GM19099 (cell line): ENCODE data around the gene GRIK2.

ENCODE experiments used
- POLR2A ChIP-seq: IDR thresholded peaks from 3 replicates; pipeline ENCODE4 v1.6.1; 2011; ENCODE audit warnings: low read depth; ENCODE audit not compliant: insufficient read length; ENCODE audit errors: extremely low read depth

The GRIK2 gene

DNA sequence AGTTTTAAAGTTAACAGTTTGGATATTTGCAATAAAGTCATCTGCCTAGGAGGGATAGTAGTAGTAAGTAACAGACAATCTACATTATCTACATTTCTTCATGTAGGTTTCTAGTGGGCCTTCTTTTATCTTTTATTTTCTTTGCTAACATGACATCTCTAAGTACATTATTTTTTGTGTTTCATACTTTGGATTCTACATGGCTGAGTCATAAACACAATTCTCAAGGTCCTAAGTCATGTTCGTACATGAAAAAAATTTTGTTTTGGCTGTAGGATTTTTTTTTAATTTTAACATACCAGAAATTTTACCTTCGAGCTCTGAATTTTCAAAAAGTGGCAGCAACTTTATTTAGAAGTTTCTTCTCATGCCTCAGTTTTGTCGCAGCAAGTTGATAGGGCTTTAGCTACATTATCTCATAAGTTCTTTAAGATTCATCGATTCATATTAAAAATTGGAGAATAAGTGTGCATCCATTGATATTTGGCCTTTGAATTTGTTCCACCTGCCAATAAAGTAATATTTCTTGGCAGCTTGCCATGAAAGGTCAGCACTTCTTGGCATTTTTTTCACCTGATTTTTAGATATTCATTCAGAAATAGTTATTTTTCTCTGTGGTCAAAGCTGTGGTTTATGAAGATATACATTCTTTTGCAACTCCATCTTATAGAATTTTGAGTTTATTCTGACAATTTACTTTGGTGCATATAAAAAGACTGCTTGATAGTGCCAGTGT lies 146.2 kb downstream of the GRIK2 start:
- TF ChIP-seq POLR2A: no peak

- TF ChIP-seq POLR2A: no peak
Observed at GRCh38 chr6:101541894-101542293, 148.4 kb downstream of the GRIK2 start.

DNA sequence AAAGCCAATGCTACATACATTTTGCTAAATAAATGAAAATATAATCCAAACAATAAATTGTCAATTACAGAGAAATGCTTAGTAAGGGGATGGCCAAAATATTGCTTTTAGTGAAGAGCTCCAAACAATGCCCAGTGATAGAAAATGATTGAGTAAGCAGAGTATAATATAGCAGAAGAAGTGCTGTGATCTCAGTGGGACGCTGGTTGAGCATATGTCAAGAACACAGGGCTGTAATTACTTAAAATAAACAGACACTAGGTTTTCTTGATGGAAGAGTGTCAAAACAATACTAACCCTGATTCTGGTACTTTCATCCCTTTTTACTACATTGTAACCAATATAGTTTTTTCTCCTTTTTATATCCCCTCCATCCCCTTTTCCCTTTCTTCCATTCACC lies 150.3 kb downstream of the GRIK2 start:
- TF ChIP-seq POLR2A: no peak

GRCh38 chr6:101544286-101544685 lies 150.8 kb downstream of the GRIK2 start:
- no peak for TF ChIP-seq POLR2A

DNA sequence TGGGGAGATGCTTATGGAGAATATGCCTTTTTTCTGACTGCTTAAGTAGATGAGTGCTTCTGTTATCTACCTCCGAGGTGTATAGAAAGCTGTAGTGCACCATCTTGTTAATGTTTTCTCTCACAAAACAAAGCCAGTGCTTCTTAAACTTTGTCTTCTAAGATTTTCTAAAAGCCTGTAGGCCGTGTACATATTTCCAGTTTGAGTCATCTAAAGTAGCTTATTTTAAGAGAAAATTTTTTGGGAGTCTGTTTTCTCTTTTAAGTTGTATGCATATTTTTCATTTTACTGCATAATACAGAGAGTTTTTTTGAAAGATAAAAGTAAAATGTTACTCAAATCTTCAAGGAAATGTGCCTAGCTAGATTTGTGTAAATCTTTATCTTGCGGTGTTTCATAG lies 151.7 kb downstream of the GRIK2 start:
- no peak for TF ChIP-seq POLR2A

DNA sequence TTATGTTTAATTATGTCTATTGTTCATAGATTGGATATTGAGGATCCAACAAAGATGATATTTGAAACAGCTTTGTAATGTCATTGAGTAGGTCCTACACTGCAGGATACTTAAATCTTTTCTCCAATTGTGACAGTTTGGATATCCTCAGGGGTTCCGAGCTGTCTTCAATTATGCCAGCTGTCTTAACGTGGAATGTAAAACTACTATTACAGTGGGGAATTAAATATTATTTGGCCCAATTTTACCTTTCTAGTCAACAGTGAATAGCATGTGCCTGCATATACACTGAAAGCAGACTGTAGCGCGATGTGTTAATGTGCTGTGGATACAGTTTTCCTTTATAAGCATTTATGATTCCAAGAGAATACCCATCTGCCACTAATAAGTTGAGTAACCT lies 156.9 kb downstream of the GRIK2 start:
- TF ChIP-seq POLR2A: no peak

DNA sequence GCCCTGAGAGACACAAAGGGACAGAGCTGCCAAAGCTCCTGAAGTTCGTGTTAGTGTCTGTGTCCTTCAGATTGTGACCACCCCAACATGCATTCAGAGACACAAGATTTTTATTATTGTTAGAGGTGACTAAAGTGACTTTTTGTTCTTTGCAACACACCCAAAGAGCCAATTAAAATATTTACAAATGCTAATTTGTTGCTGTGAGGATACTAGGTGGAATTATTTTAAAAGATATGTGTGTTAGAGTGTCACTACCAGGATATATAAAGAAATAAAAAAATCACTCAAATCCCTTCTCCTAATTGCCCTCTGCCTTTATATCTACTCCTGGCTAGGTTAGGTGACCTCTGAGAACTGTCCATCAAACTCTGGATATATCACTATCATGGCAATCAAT lies 160.7 kb downstream of the GRIK2 start:
- TF ChIP-seq POLR2A: no peak

DNA sequence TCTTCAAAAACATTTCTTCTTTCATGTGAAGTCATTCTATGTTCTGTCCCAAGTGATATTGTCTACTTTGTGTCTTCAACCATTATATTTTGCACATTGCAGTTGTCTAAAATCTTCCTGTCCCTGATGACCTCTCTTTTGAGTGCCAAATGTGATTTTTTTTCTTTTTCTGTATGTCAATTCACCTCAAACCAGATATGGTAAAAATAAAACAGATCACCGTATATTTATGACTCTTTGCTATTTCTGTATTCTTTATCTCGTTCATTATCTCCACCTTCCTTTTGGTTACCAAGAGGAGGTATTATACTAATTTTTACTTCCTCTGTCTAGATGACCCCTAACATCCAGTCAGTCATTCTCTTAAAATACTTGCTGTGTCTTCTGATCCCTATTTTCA lies 165.2 kb downstream of the GRIK2 start:
- no peak for TF ChIP-seq POLR2A

DNA sequence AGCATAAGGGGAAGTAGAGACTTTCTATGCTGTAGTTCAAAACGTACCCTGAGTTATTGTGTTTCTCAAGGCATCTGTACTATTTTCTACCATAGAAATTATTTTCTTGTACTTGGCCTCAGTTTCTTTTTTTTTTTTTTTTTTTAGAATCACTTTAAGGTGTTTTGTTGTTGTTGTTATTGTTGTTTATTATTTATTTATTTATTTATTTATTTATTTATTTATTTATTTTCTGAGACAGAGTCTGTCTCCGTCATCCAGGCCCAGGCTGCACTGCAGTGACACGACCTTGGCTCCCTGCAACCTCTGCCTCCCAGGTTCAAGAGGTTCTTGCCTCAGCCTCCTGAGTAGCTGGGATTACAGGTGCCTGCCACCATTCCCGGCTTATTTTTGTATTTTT lies 179.1 kb downstream of the GRIK2 start:
- no peak for TF ChIP-seq POLR2A

DNA sequence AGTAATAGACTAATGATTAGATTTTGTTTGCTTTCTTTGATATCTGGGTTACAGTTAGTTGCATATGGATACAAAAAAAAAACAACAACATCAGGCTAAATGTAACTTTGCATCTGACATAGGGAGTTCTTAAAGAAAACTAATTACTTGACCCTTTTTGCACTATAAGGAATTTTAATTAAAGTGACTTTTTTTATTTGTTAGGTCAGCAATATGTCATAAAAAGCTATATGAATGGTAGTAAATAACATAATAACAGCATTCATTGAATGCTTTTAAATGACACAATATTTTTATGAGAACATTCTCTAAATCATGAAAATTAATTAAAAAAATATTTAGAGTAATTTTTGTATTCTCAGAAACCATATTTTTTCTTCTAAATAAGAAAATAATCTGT lies 183.6 kb downstream of the GRIK2 start:
- no peak for TF ChIP-seq POLR2A

GRCh38 chr6:101578306-101578705 lies 184.8 kb downstream of the GRIK2 start:
- TF ChIP-seq POLR2A: no peak

- no peak for TF ChIP-seq POLR2A
Observed at GRCh38 chr6:101582792-101583191, 189.3 kb downstream of the GRIK2 start.

- no peak for TF ChIP-seq POLR2A
Observed at GRCh38 chr6:101585501-101585900, 192.0 kb downstream of the GRIK2 start.

DNA sequence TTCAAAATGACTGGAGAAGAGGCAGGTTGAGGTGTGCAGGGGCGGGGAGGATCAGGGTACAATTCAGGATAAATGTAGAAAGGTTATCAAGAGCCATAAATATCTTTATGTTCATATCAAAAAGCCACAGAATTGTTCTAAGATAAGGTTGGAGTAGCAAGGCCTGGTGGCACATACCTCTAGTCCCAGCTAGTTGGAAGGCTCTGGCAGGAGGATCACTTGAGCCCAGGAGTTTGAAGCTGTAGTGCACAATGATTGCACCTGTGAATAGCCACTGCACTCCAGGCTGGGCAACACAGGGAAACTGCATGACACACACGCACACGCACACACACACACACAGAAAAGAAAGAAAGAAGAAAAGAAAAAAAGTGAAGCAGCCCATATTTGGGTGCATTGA lies 194.8 kb downstream of the GRIK2 start:
- no peak for TF ChIP-seq POLR2A

- TF ChIP-seq POLR2A: no peak
Observed at GRCh38 chr6:101595276-101595675, 201.8 kb downstream of the GRIK2 start.

- no peak for TF ChIP-seq POLR2A
Observed at GRCh38 chr6:101597693-101598092, 204.2 kb downstream of the GRIK2 start.

DNA sequence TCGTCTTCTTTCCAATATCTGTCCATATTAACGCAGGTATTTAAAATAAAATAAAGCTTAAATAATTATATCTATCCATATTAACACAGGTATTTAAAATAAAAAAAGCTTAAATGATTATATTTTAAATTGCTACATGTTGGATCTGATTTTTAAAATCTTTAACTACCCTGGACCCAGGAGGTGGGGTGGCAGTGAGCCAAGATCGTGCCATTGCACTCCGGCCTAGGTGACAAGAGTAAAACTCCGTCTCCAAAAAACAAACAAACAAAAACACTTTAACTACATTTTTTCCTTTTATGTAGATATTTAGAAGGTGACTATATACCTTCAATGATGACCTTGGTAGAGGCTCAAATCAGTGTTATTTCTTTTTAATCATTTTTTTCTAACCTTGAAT lies 211.9 kb downstream of the GRIK2 start:
- no peak for TF ChIP-seq POLR2A
